ENCODE results near the gene TPTE.
"Not testable (repeated sequence)": the region's sequence is repeated elsewhere in the genome, so short reads cannot be mapped to it uniquely, and the experiment has no call there.

TPTE gene

GRCh38 chr21:10547868-10548267 is 26.5 kb downstream of the TPTE start:
- H3K27me3 ChIP-seq (ENCODE audit: control insufficient read depth in 3 of 3, insufficient read depth in 3 of 3, low read depth in 1 of 3, low read length in 3 of 3); H3K18ac ChIP-seq (ENCODE audit: low read length); H3K36me3 ChIP-seq (replicated peaks in 1 of 2; ENCODE audit: control insufficient read depth in 2 of 2, insufficient read depth in 2 of 2, low read length in 2 of 2); H3K4me1 ChIP-seq (ENCODE audit: control insufficient read depth in 2 of 2, insufficient read depth in 1 of 2, low read depth in 1 of 2, low read length in 2 of 2); H2BK15ac ChIP-seq (ENCODE audit: low read length); H2AFZ ChIP-seq (ENCODE audit: low read length); H3K79me1 ChIP-seq (ENCODE audit: low read depth, low read length); H2BK120ac ChIP-seq (ENCODE audit: low read depth, low read length); H3K27ac ChIP-seq (replicated peaks; ENCODE audit: low read length); H2BK12ac ChIP-seq (ENCODE audit: low read length); H2BK5ac ChIP-seq (ENCODE audit: low read length); H3K9ac ChIP-seq (ENCODE audit: low read depth, low read length, poor library complexity); H3K23ac ChIP-seq (ENCODE audit: low read depth, low read length, poor library complexity); H3K4ac ChIP-seq (ENCODE audit: low read length); H3K14ac ChIP-seq (ENCODE audit: low read length); H4K8ac ChIP-seq (ENCODE audit: low read depth, low read length); H3K4me2 ChIP-seq (ENCODE audit: insufficient read depth, low read length, poor library complexity, severe bottlenecking); H2AK5ac ChIP-seq (ENCODE audit: low read depth, low read length); DNase-seq (ENCODE audit: low spot score); H4K91ac ChIP-seq (ENCODE audit: low read depth, low read length, poor library complexity): not testable (repeated sequence)
- H3K4me3 ChIP-seq (ENCODE audit: low read length in 2 of 2): peak overlapping the region in 1 of 2 donors; percentile 16
- no CpG with 5 or more reads among the region's 4 CpGs for WGBS, 2 donors (ENCODE audit: extremely low coverage in 2 of 2, insufficient read length in 2 of 2, insufficient replicate concordance in 1 of 2)
- H3K9me3 ChIP-seq (replicated peaks in 1 of 2; ENCODE audit: control insufficient read depth in 2 of 2, insufficient read depth in 1 of 2, low read depth in 1 of 2, low read length in 2 of 2): peaks cover 0 to 16% of the 10 kb centered on the region in 2 donors

- H2BK5ac ChIP-seq (ENCODE audit: low read length); H2BK120ac ChIP-seq (ENCODE audit: low read depth, low read length); H3K4me2 ChIP-seq (ENCODE audit: insufficient read depth, low read length, poor library complexity, severe bottlenecking); H4K91ac ChIP-seq (ENCODE audit: low read depth, low read length, poor library complexity); H3K27ac ChIP-seq (replicated peaks; ENCODE audit: low read length); H2AK5ac ChIP-seq (ENCODE audit: low read depth, low read length); H3K18ac ChIP-seq (ENCODE audit: low read length); H3K4me1 ChIP-seq (ENCODE audit: control insufficient read depth in 2 of 2, insufficient read depth in 1 of 2, low read depth in 1 of 2, low read length in 2 of 2); H3K9ac ChIP-seq (ENCODE audit: low read depth, low read length, poor library complexity); H2BK12ac ChIP-seq (ENCODE audit: low read length); H3K14ac ChIP-seq (ENCODE audit: low read length); H2AFZ ChIP-seq (ENCODE audit: low read length); H3K27me3 ChIP-seq (ENCODE audit: control insufficient read depth in 3 of 3, insufficient read depth in 3 of 3, low read depth in 1 of 3, low read length in 3 of 3); DNase-seq (ENCODE audit: low spot score); H3K23ac ChIP-seq (ENCODE audit: low read depth, low read length, poor library complexity); H2BK15ac ChIP-seq (ENCODE audit: low read length); H3K36me3 ChIP-seq (replicated peaks in 1 of 2; ENCODE audit: control insufficient read depth in 2 of 2, insufficient read depth in 2 of 2, low read length in 2 of 2); H3K79me1 ChIP-seq (ENCODE audit: low read depth, low read length); H3K4ac ChIP-seq (ENCODE audit: low read length); H4K8ac ChIP-seq (ENCODE audit: low read depth, low read length): not testable (repeated sequence)
- no CpG with 5 or more reads among the region's 2 CpGs for WGBS, 2 donors (ENCODE audit: extremely low coverage in 2 of 2, insufficient read length in 2 of 2, insufficient replicate concordance in 1 of 2)
- peaks cover 0 to 16% of the 10 kb centered on the region in 2 donors for H3K9me3 ChIP-seq (replicated peaks in 1 of 2; ENCODE audit: control insufficient read depth in 2 of 2, insufficient read depth in 1 of 2, low read depth in 1 of 2, low read length in 2 of 2)
- peak overlapping the region in 1 of 2 donors; percentile 16 for H3K4me3 ChIP-seq (ENCODE audit: low read length in 2 of 2)
Measured at GRCh38 chr21:10548331-10548954, 27.1 kb downstream of the TPTE start.

GRCh38 chr21:10570803-10571202 is 49.4 kb downstream of the TPTE start:
- not testable (repeated sequence) for H4K8ac ChIP-seq (ENCODE audit: low read depth, low read length); H3K4me2 ChIP-seq (ENCODE audit: insufficient read depth, low read length, poor library complexity, severe bottlenecking); H3K23ac ChIP-seq (ENCODE audit: low read depth, low read length, poor library complexity); H2BK120ac ChIP-seq (ENCODE audit: low read depth, low read length); H3K4ac ChIP-seq (ENCODE audit: low read length); DNase-seq (ENCODE audit: low spot score); H3K27me3 ChIP-seq (ENCODE audit: control insufficient read depth in 3 of 3, insufficient read depth in 3 of 3, low read depth in 1 of 3, low read length in 3 of 3); H3K14ac ChIP-seq (ENCODE audit: low read length); H4K91ac ChIP-seq (ENCODE audit: low read depth, low read length, poor library complexity); H3K79me1 ChIP-seq (ENCODE audit: low read depth, low read length); H2AFZ ChIP-seq (ENCODE audit: low read length); H3K36me3 ChIP-seq (replicated peaks in 1 of 2; ENCODE audit: control insufficient read depth in 2 of 2, insufficient read depth in 2 of 2, low read length in 2 of 2); H2BK5ac ChIP-seq (ENCODE audit: low read length); H3K9me3 ChIP-seq (replicated peaks in 1 of 2; ENCODE audit: control insufficient read depth in 2 of 2, insufficient read depth in 1 of 2, low read depth in 1 of 2, low read length in 2 of 2); H2BK15ac ChIP-seq (ENCODE audit: low read length); H2AK5ac ChIP-seq (ENCODE audit: low read depth, low read length); H2BK12ac ChIP-seq (ENCODE audit: low read length); H3K4me1 ChIP-seq (ENCODE audit: control insufficient read depth in 2 of 2, insufficient read depth in 1 of 2, low read depth in 1 of 2, low read length in 2 of 2); H3K27ac ChIP-seq (replicated peaks; ENCODE audit: low read length); H3K18ac ChIP-seq (ENCODE audit: low read length)
- H3K9ac ChIP-seq (ENCODE audit: low read depth, low read length, poor library complexity): peak overlapping the region; percentile 76
- WGBS, 2 donors (ENCODE audit: extremely low coverage in 2 of 2, insufficient read length in 2 of 2, insufficient replicate concordance in 1 of 2): no CpG with 5 or more reads among the region's 2 CpGs
- H3K4me3 ChIP-seq (ENCODE audit: low read length in 2 of 2): peak overlapping the region in 1 of 2 donors; percentile 47

GRCh38 chr21:10574531-10575310 is 53.3 kb downstream of the TPTE start:
- H3K14ac ChIP-seq (ENCODE audit: low read length); H3K36me3 ChIP-seq (replicated peaks in 1 of 2; ENCODE audit: control insufficient read depth in 2 of 2, insufficient read depth in 2 of 2, low read length in 2 of 2); H3K79me1 ChIP-seq (ENCODE audit: low read depth, low read length); H3K4ac ChIP-seq (ENCODE audit: low read length); H2BK15ac ChIP-seq (ENCODE audit: low read length); H2BK5ac ChIP-seq (ENCODE audit: low read length); H3K27ac ChIP-seq (replicated peaks; ENCODE audit: low read length); H3K23ac ChIP-seq (ENCODE audit: low read depth, low read length, poor library complexity); H4K8ac ChIP-seq (ENCODE audit: low read depth, low read length); H3K27me3 ChIP-seq (ENCODE audit: control insufficient read depth in 3 of 3, insufficient read depth in 3 of 3, low read depth in 1 of 3, low read length in 3 of 3); H2AFZ ChIP-seq (ENCODE audit: low read length); H3K9me3 ChIP-seq (replicated peaks in 1 of 2; ENCODE audit: control insufficient read depth in 2 of 2, insufficient read depth in 1 of 2, low read depth in 1 of 2, low read length in 2 of 2); H4K91ac ChIP-seq (ENCODE audit: low read depth, low read length, poor library complexity); DNase-seq (ENCODE audit: low spot score); H2BK120ac ChIP-seq (ENCODE audit: low read depth, low read length); H3K9ac ChIP-seq (ENCODE audit: low read depth, low read length, poor library complexity); H2BK12ac ChIP-seq (ENCODE audit: low read length); H2AK5ac ChIP-seq (ENCODE audit: low read depth, low read length); H3K18ac ChIP-seq (ENCODE audit: low read length); H3K4me2 ChIP-seq (ENCODE audit: insufficient read depth, low read length, poor library complexity, severe bottlenecking); H3K4me1 ChIP-seq (ENCODE audit: control insufficient read depth in 2 of 2, insufficient read depth in 1 of 2, low read depth in 1 of 2, low read length in 2 of 2): not testable (repeated sequence)
- peak overlapping the region in 1 of 2 donors; percentile 7 for H3K4me3 ChIP-seq (ENCODE audit: low read length in 2 of 2)
- WGBS, 2 donors (ENCODE audit: extremely low coverage in 2 of 2, insufficient read length in 2 of 2, insufficient replicate concordance in 1 of 2): no CpG with 5 or more reads among the region's 16 CpGs

Data from neuronal stem cell (in vitro differentiated cells).